ENCODE measurements around the gene CACNB2. TPM values are rescaled to one million over a fixed set of nuclear protein-coding genes. Genes with fewer than 3 reads are reported as not detected.

The CACNB2 gene
- total RNA-seq, 4 donors from 2014 or later, result 0.13 to 1.5 (median 0.18) TPM; not detected in 1

DNA sequence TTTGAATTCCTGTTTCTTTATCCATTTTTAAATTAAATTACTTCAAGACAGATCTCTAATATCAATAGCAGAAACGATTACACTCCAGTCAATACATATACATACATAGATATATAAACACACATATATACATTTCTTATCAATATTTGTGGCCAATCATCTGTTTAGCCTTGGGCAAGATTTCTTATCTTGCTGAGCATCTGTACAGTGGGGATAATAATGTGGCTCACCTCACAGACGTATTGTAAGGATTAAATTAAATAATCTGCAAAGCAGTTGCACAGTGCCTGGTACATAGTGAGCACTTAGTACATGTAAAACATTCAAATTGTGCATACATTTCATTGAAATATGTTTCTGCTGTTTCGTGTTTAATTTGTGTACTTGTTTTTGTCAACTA is 17.5 kb upstream of the CACNB2 start:
- TF ChIP-seq, protein P1, sequence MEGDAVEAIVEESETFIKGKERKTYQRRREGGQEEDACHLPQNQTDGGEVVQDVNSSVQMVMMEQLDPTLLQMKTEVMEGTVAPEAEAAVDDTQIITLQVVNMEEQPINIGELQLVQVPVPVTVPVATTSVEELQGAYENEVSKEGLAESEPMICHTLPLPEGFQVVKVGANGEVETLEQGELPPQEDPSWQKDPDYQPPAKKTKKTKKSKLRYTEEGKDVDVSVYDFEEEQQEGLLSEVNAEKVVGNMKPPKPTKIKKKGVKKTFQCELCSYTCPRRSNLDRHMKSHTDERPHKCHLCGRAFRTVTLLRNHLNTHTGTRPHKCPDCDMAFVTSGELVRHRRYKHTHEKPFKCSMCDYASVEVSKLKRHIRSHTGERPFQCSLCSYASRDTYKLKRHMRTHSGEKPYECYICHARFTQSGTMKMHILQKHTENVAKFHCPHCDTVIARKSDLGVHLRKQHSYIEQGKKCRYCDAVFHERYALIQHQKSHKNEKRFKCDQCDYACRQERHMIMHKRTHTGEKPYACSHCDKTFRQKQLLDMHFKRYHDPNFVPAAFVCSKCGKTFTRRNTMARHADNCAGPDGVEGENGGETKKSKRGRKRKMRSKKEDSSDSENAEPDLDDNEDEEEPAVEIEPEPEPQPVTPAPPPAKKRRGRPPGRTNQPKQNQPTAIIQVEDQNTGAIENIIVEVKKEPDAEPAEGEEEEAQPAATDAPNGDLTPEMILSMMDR (IDR thresholded peaks at IDR 0.05 in 4 of 5, conservative IDR thresholded peaks at IDR 0.05 in 1 of 5), result no peak
- TF ChIP-seq POLR2A (IDR thresholded peaks at IDR 0.05), result no peak
- DNase-seq (no peak), ATAC-seq (no peak)
- Histone ChIP-seq H3K4me3 (no peak overlapping the region), H3K36me3 (no peaks in the 10 kb centered on the region), H3K9me3 (no peaks in the 10 kb centered on the region), H3K27me3 (no peaks in the 10 kb centered on the region), H3K4me1 (no peaks in the 10 kb centered on the region), H3K27ac (no peak overlapping the region)
- in situ Hi-C loops (cut with MboI; ENCODE audit: low sequenced_read_pairs in 4 of 4) (loop anchor here in 1 of 4 donors (25.0 kb wide), 1 partner anchor 510 kb away; the partner anchor contains the start of gene HACD1), intact Hi-C loops (cut with DNase I; ENCODE audit: low total_unique reads) (no loop called here)

DNA sequence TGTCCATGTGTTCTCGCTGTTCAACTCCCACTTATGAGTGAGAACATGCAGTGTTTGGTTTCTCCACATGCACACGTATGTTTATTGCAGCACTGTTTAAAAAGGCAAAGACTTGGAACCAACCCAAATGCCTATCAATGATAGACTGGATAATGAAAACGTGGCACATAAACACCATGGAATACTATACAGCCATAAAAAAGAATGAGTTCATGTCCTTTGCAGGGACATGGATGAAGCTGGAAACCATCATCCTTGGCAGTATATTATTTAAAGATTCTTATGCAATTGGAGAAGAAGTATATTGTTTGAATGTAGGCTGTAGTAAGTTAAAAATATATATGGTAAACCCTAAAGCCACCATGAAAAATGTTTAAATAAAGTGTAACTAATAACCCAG is 7.2 kb upstream of the CACNB2 start:
- H3K4me1 ChIP-seq, result no peaks in the 10 kb centered on the region
- H3K36me3 ChIP-seq, result no peaks in the 10 kb centered on the region
- intact Hi-C loops (cut with DNase I; ENCODE audit: low total_unique reads) (no loop called here), in situ Hi-C loops (cut with MboI; ENCODE audit: low sequenced_read_pairs in 4 of 4) (no loop called here)
- H3K4me3 ChIP-seq, result no peak overlapping the region
- H3K27ac ChIP-seq, result no peak overlapping the region
- TF ChIP-seq, protein P1 (IDR thresholded peaks at IDR 0.05 in 4 of 5, conservative IDR thresholded peaks at IDR 0.05 in 1 of 5), result no peak
- no peak for TF ChIP-seq POLR2A (IDR thresholded peaks at IDR 0.05)
- DNase-seq (no peak), ATAC-seq (no peak)
- no peaks in the 10 kb centered on the region for H3K9me3 ChIP-seq
- no peaks in the 10 kb centered on the region for H3K27me3 ChIP-seq

GRCh38 chr10:18134509-18134908 is 5.7 kb upstream of the CACNB2 start:
- Histone ChIP-seq H3K9me3 (no peaks in the 10 kb centered on the region), H3K36me3 (no peaks in the 10 kb centered on the region), H3K27me3 (peaks cover 0 to 3% (median 2%) of the 10 kb centered on the region in 3 donors), H3K27ac (no peak overlapping the region), H3K4me1 (no peaks in the 10 kb centered on the region), H3K4me3 (no peak overlapping the region)
- ATAC-seq, result no peak
- no peak for TF ChIP-seq POLR2A (IDR thresholded peaks at IDR 0.05)
- TF ChIP-seq, protein P1 (IDR thresholded peaks at IDR 0.05 in 4 of 5, conservative IDR thresholded peaks at IDR 0.05 in 1 of 5), result no peak
- in situ Hi-C loops (cut with MboI; ENCODE audit: low sequenced_read_pairs in 4 of 4) (no loop called here), intact Hi-C loops (cut with DNase I; ENCODE audit: low total_unique reads) (no loop called here)
- DNase-seq, result no peak

DNA sequence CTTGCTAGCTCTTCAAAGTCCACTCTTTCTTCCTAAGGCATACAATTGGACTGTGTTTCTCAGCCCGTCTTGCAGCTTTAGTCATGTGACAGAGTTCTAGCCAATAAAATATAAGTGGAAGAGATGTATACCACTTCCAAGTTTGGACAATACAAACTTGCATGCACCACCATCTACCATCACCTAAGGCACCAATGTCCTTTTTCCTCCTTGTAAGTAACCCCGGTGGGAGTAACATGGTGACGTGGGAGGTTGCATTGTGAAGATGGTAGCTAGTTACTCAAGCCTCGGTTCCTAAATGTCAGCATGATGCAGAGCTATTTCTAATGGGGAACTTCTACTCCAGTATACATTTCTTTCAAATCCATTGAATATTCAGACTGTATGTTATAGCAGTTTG is 5.3 kb upstream of the CACNB2 start:
- DNase-seq (no peak), ATAC-seq (no peak)
- no peaks in the 10 kb centered on the region for H3K4me1 ChIP-seq
- intact Hi-C loops (cut with DNase I; ENCODE audit: low total_unique reads), result no loop called here
- H3K27ac ChIP-seq, result no peak overlapping the region
- no peaks in the 10 kb centered on the region for H3K36me3 ChIP-seq
- no peaks in the 10 kb centered on the region for H3K9me3 ChIP-seq
- no peak overlapping the region for H3K4me3 ChIP-seq
- in situ Hi-C loops (cut with MboI; ENCODE audit: low sequenced_read_pairs in 4 of 4), result no loop called here
- peaks cover 0 to 6% (median 3%) of the 10 kb centered on the region in 3 donors for H3K27me3 ChIP-seq
- TF ChIP-seq, protein P1 (IDR thresholded peaks at IDR 0.05 in 4 of 5, conservative IDR thresholded peaks at IDR 0.05 in 1 of 5), result no peak
- no peak for TF ChIP-seq POLR2A (IDR thresholded peaks at IDR 0.05)

All from gastrocnemius medialis (tissue), 4 donors.